IMR-90 (cell line): ENCODE results near the gene ADAMTS17. TPM values are rescaled to one million over a fixed set of nuclear protein-coding genes. Genes with fewer than 3 reads are reported as not detected.

Experiments used
- ATAC-seq: fragments of 200-7000 bp; cut with Tn5 transposase; 2 replicates; pipeline ENCODE4 v1.9.1; 2020; ENCODE audit warnings: low read depth, mild to moderate bottlenecking, moderate library complexity
- BruUV-seq: library from RNA; stranded (reverse); fragments of 400-500 nt; replicated peaks from 2 replicates; lab custom pipeline; 2021; lab: Mats Ljungman, UMichigan
- CTCF ChIA-PET: fragments of 300-600 bp; formaldehyde crosslinking; extraction: SDS; loops from one replicate; lab custom pipeline; 2021; ENCODE audit warnings: antibody characterized with exemption; lab: Yijun Ruan, JAX
- POLR2A ChIA-PET: fragments of 300-600 bp; sonication (Branson Sonifier 250); formaldehyde crosslinking; loops from one replicate; lab custom pipeline; 2022; ENCODE audit warnings: antibody characterized with exemption; ENCODE audit not compliant: unreplicated experiment; lab: Charles Lee
- DNase-seq: peaks from one replicate; pipeline ENCODE4 v3.0.0; 2013
- H2AFZ ChIP-seq: replicated peaks from 2 replicates; pipeline ENCODE3; 2013; ENCODE audit warnings: low read length, mild to moderate bottlenecking; ENCODE audit not compliant: poor library complexity
- H2AK5ac ChIP-seq: 2 replicates; pipeline ENCODE4 v1.6.1; 2013; ENCODE audit warnings: low read depth, low read length, inconsistent platforms
- H2AK9ac ChIP-seq: replicated peaks from 2 replicates; pipeline ENCODE3; 2013; ENCODE audit warnings: mild to moderate bottlenecking, low read depth, low read length, moderate library complexity; ENCODE audit not compliant: poor library complexity
- H2BK120ac ChIP-seq: 2 replicates; pipeline ENCODE4 v1.6.1; 2013; ENCODE audit warnings: low read depth, low read length, inconsistent platforms
- H2BK15ac ChIP-seq: 3 replicates; pipeline ENCODE4 v1.6.1; 2013; ENCODE audit warnings: low read depth, low read length, inconsistent platforms
- H2BK20ac ChIP-seq: 2 replicates; pipeline ENCODE4 v1.6.1; 2013; ENCODE audit warnings: low read depth, mild to moderate bottlenecking, inconsistent platforms, low read length, moderate library complexity
- H2BK5ac ChIP-seq: 2 replicates; pipeline ENCODE4 v1.6.1; 2013; ENCODE audit warnings: mild to moderate bottlenecking, low read depth, low read length, inconsistent platforms; ENCODE audit not compliant: poor library complexity, severe bottlenecking
- H3K14ac ChIP-seq: replicated peaks from 2 replicates; pipeline ENCODE4 v1.6.1; 2013; ENCODE audit warnings: low read depth, low read length, inconsistent platforms
- H3K18ac ChIP-seq: 2 replicates; pipeline ENCODE4 v1.6.1; 2013; ENCODE audit warnings: low read depth, low read length, control low read depth
- H3K23ac ChIP-seq: 2 replicates; pipeline ENCODE4 v1.6.1; 2013; ENCODE audit warnings: low read depth, low read length, inconsistent platforms
- H3K27ac ChIP-seq: 2 replicates; pipeline ENCODE4 v1.5.1; 2013; ENCODE audit warnings: mild to moderate bottlenecking, control low read depth, low read length; ENCODE audit not compliant: insufficient read depth
- H3K27me3 ChIP-seq: 2 replicates; pipeline ENCODE4 v1.6.1; 2013; ENCODE audit warnings: low read length; ENCODE audit not compliant: control insufficient read depth, insufficient read depth
- H3K36me3 ChIP-seq: 2 replicates; pipeline ENCODE4 v1.6.1; 2013; ENCODE audit warnings: low read length, mixed read lengths; ENCODE audit not compliant: control insufficient read depth, insufficient read depth
- H3K4ac ChIP-seq: 2 replicates; pipeline ENCODE4 v1.6.1; 2013; ENCODE audit warnings: low read depth, low read length, inconsistent platforms
- H3K4me1 ChIP-seq: 2 replicates; pipeline ENCODE4 v1.6.1; 2013; ENCODE audit warnings: low read length, mixed read lengths; ENCODE audit not compliant: control insufficient read depth, insufficient read depth
- H3K4me2 ChIP-seq: 2 replicates; pipeline ENCODE4 v1.6.1; 2013; ENCODE audit warnings: low read depth, mild to moderate bottlenecking, control low read depth, low read length, moderate library complexity
- H3K4me3 ChIP-seq: 2 replicates; pipeline ENCODE4 v1.5.1; 2013; ENCODE audit warnings: low read depth, mild to moderate bottlenecking, control low read depth, low read length, moderate library complexity; ENCODE audit not compliant: insufficient read depth
- H3K56ac ChIP-seq: 2 replicates; pipeline ENCODE4 v1.6.1; 2013; ENCODE audit warnings: low read length, inconsistent platforms; ENCODE audit not compliant: insufficient read depth; ENCODE audit errors: extremely low read depth
- H3K79me1 ChIP-seq, 2 experiments: 2 replicates each; pipeline ENCODE4 v1.6.1; 2013; ENCODE audit warnings: low read length in 2 of 2, inconsistent platforms in 1 of 2, low read depth in 1 of 2
- H3K9ac ChIP-seq: 2 replicates; pipeline ENCODE4 v1.6.1; 2013; ENCODE audit warnings: low read depth, low read length, control low read depth
- H3K9me1 ChIP-seq: 2 replicates; pipeline ENCODE4 v1.6.1; 2013; ENCODE audit warnings: low read length, inconsistent platforms; ENCODE audit not compliant: insufficient read depth
- H3K9me3 ChIP-seq: 2 replicates; pipeline ENCODE4 v1.6.1; 2013; ENCODE audit warnings: low read length; ENCODE audit not compliant: control insufficient read depth, insufficient read depth
- H4K20me1 ChIP-seq: 2 replicates; pipeline ENCODE4 v1.6.1; 2013; ENCODE audit warnings: low read length, inconsistent platforms; ENCODE audit not compliant: insufficient read depth
- H4K5ac ChIP-seq: 2 replicates; pipeline ENCODE4 v1.6.1; 2013; ENCODE audit warnings: mild to moderate bottlenecking, low read depth, low read length, control low read depth
- H4K8ac ChIP-seq, 2 experiments: 2 replicates each; pipeline ENCODE4 v1.6.1; 2013; ENCODE audit warnings: low read depth in 2 of 2, low read length in 2 of 2, control low read depth in 1 of 2, inconsistent platforms in 1 of 2
- H4K91ac ChIP-seq: 2 replicates; pipeline ENCODE4 v1.6.1; 2013; ENCODE audit warnings: low read depth, low read length, inconsistent platforms; ENCODE audit not compliant: insufficient read depth
- BHLHE40 ChIP-seq: fragments of 150-350 bp; IDR thresholded peaks from 2 replicates; pipeline ENCODE4 v1.6.1; 2016; ENCODE audit warnings: mild to moderate bottlenecking, low read depth, low read length
- CEBPB ChIP-seq: IDR thresholded peaks from 2 replicates; pipeline ENCODE4 v1.6.1; 2012; ENCODE audit warnings: low read depth, low read length, improper control_type of control experiment
- CHD1 ChIP-seq: IDR thresholded peaks from 2 replicates; pipeline ENCODE4 v1.6.1; 2012; ENCODE audit warnings: low read depth, low read length, improper control_type of control experiment
- MAFK ChIP-seq: IDR thresholded peaks from 2 replicates; pipeline ENCODE4 v1.6.1; 2012; ENCODE audit warnings: low read depth, low read length, improper control_type of control experiment
- MAZ ChIP-seq: IDR thresholded peaks from 2 replicates; pipeline ENCODE4 v1.6.1; 2012; ENCODE audit warnings: low read depth, mild to moderate bottlenecking, low read length, improper control_type of control experiment, moderate library complexity, borderline replicate concordance
- MXI1 ChIP-seq: IDR thresholded peaks from 2 replicates; pipeline ENCODE4 v1.6.1; 2012; ENCODE audit warnings: low read depth, mild to moderate bottlenecking, low read length, moderate library complexity, borderline replicate concordance
- NFE2L2 ChIP-seq: fragments of 150-350 bp; IDR thresholded peaks from 2 replicates; pipeline ENCODE4 v1.6.1; 2016; ENCODE audit warnings: low read depth, mild to moderate bottlenecking, low read length
- POLR2A ChIP-seq: IDR thresholded peaks from 2 replicates; pipeline ENCODE4 v1.6.1; 2012; ENCODE audit warnings: mild to moderate bottlenecking, low read depth, low read length
- RAD21 ChIP-seq: IDR thresholded peaks from 2 replicates; pipeline ENCODE4 v1.6.1; 2012; ENCODE audit warnings: low read length, improper control_type of control experiment
- RCOR1 ChIP-seq: IDR thresholded peaks from 2 replicates; pipeline ENCODE4 v1.6.1; 2012; ENCODE audit warnings: mild to moderate bottlenecking, low read length, improper control_type of control experiment; ENCODE audit not compliant: insufficient replicate concordance
- SMC3 ChIP-seq: fragments of 150-350 bp; IDR thresholded peaks from 2 replicates; pipeline ENCODE4 v1.6.1; 2016; ENCODE audit warnings: low read depth, mild to moderate bottlenecking, antibody characterized with exemption, low read length, moderate library complexity
- USF2 ChIP-seq: fragments of 150-350 bp; IDR thresholded peaks from 2 replicates; pipeline ENCODE4 v1.6.1; 2017; ENCODE audit warnings: mild to moderate bottlenecking, antibody characterized with exemption, low read length, low read depth
- WGBS, 2 experiments: methylation state at CpG; one replicate each; pipeline versions ENCODE4 v1.1.5 to v1.1.7; 2013; ENCODE audit warnings: missing lambda C conversion rate in 2 of 2; ENCODE audit not compliant: insufficient read length in 1 of 2; ENCODE audit errors: extremely low coverage in 2 of 2; 5-methylcytosine and 5-hydroxymethylcytosine counted together
- dilution Hi-C: fragments of 300-500 bp; cut with HindIII; formaldehyde crosslinking; loops from one replicate; pipeline ENCODE4 v1.14.3; 2018; ENCODE audit warnings: low sequenced_read_pairs; ENCODE audit not compliant: unreplicated experiment
- in situ Hi-C: fragments of 300-500 bp; cut with MboI; formaldehyde crosslinking; loops from 3 replicates; pipeline ENCODE4 v1.14.3; 2019; ENCODE audit warnings: low sequenced_read_pairs, inconsistent platforms, mixed read lengths
- intact Hi-C: fragments of 100-400 bp; cut with micrococcal nuclease; formaldehyde crosslinking; loops from 2 replicates; pipeline ENCODE4 v1.10.0; 2022
- polyA plus RNA-seq, 3 experiments: library from polyadenylated mRNA; depleted of rRNA; stranded (reverse); fragments of >200 nt; gene quantifications; 2 replicates each; pipeline ENCODE4 v1.2.3, GENCODE V29; 2012; ENCODE audit warnings: low replicate concordance in 1 of 3
- total RNA-seq: library from RNA; depleted of rRNA; stranded (reverse); fragments of >200 nt; gene quantifications from 2 replicates; pipeline ENCODE4 v1.2.3, GENCODE V29; 2012
- TF ChIP-seq, protein P1 (sequence below): conservative IDR thresholded peaks from 2 replicates; pipeline ENCODE4 v1.5.1; 2012; ENCODE audit warnings: mild to moderate bottlenecking, low read depth, low read length, improper control_type of control experiment

Gene ADAMTS17
- total and polyA plus RNA-seq, 2 of the 4 experiments (the other 2 are of a cell fraction): 0.03 TPM; not detected in 1

- H4K5ac ChIP-seq: no peak overlapping the region
- in situ Hi-C loops (no loop called here), dilution Hi-C loops (no loop called here), intact Hi-C loops (no loop called here)
- no peak overlapping the region for H3K4me2 ChIP-seq
- no peaks in the 10 kb centered on the region; the same call in 1 of the 2 replicates for H3K27me3 ChIP-seq
- H2AK9ac ChIP-seq: no peak overlapping the region
- H3K23ac ChIP-seq: no peak overlapping the region
- CTCF ChIA-PET: no interaction called here
- no peak overlapping the region for H3K18ac ChIP-seq
- no peak overlapping the region for H3K4ac ChIP-seq
- no peaks in the 10 kb centered on the region for H3K36me3 ChIP-seq
- H2BK20ac ChIP-seq: no peak overlapping the region
- DNase-seq (no peak), ATAC-seq (no peak)
- no peak overlapping the region for H3K14ac ChIP-seq
- H3K27ac ChIP-seq: no peak overlapping the region
- H3K56ac ChIP-seq: no peak overlapping the region
- H3K9me1 ChIP-seq: no peaks in the 10 kb centered on the region
- no peak overlapping the region for H2AFZ ChIP-seq
- POLR2A ChIA-PET: no interaction called here
- H3K9ac ChIP-seq: no peak overlapping the region
- no peak overlapping the region for H2AK5ac ChIP-seq
- no peak overlapping the region for H4K91ac ChIP-seq
- no peaks in the 10 kb centered on the region for H4K20me1 ChIP-seq
- H2BK15ac ChIP-seq: no peak overlapping the region
- no peaks in the 10 kb centered on the region for H3K9me3 ChIP-seq
- TF ChIP-seq MAZ: no peak
- no peak for TF ChIP-seq RCOR1
- TF ChIP-seq USF2: no peak
- TF ChIP-seq CEBPB: no peak
- TF ChIP-seq MAFK: no peak
- TF ChIP-seq BHLHE40: no peak
- TF ChIP-seq CHD1: no peak
- no peak for TF ChIP-seq RAD21
- TF ChIP-seq, protein P1, sequence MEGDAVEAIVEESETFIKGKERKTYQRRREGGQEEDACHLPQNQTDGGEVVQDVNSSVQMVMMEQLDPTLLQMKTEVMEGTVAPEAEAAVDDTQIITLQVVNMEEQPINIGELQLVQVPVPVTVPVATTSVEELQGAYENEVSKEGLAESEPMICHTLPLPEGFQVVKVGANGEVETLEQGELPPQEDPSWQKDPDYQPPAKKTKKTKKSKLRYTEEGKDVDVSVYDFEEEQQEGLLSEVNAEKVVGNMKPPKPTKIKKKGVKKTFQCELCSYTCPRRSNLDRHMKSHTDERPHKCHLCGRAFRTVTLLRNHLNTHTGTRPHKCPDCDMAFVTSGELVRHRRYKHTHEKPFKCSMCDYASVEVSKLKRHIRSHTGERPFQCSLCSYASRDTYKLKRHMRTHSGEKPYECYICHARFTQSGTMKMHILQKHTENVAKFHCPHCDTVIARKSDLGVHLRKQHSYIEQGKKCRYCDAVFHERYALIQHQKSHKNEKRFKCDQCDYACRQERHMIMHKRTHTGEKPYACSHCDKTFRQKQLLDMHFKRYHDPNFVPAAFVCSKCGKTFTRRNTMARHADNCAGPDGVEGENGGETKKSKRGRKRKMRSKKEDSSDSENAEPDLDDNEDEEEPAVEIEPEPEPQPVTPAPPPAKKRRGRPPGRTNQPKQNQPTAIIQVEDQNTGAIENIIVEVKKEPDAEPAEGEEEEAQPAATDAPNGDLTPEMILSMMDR: no peak
- no peak for TF ChIP-seq NFE2L2
- TF ChIP-seq MXI1: no peak
- TF ChIP-seq POLR2A: no peak
- TF ChIP-seq SMC3: no peak
- WGBS, 2 experiments: 79% methylated on average over 16 of the region's 25 CpGs; no CpG with 5 or more reads in 1 of the 2 experiments
- H3K79me1 ChIP-seq: no peaks in the 10 kb centered on the region
- no peaks in the 10 kb centered on the region for H3K4me1 ChIP-seq
- H4K8ac ChIP-seq: no peak overlapping the region
- BruUV-seq: no TSS peak
- no peak overlapping the region for H3K4me3 ChIP-seq
- no peak overlapping the region for H2BK120ac ChIP-seq
- H2BK5ac ChIP-seq: no peak overlapping the region
Measured at GRCh38 chr15:100140527-100141308, 201.1 kb downstream of the ADAMTS17 start.
